ENCODE measurements around the gene ANKRD1.

The ANKRD1 gene

DNA sequence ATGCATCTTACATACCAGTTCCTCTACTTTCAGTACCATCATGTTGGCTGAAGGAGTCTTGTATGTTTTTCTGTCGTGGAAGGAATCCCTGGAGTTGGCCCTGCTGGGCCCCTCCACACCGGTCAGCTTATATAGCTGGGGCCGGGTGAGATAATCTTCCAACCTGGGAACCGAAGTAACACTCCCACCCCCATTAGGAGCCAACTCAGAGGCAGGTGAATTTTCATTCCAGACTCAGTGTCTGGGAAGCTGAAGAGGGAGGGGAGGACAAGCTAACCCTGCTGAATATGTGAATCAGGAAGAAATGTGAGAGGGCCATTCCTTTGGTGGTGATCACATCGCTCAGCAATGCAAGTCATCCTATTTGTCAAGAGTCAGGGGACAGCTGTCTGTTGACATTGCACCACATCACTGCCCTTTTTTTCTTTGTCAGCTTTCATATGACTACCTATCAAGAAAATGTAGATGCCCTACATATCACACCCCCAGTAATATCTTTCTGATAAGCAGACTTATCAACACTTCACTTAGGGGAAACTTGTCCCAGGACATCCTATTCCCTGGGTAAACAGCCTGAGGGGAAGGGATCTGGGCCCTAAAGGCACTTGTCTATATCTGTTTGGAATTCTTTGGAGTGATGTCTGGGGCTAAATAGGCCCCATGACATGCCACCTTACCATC, at the start of gene ANKRD1:
Gene ANKRD1 (minus strand): TSS at position 102 of the 681 bp plus-strand sequence. CDS start 60 bp downstream, at position 42.
- TF ChIP-seq, protein P1, sequence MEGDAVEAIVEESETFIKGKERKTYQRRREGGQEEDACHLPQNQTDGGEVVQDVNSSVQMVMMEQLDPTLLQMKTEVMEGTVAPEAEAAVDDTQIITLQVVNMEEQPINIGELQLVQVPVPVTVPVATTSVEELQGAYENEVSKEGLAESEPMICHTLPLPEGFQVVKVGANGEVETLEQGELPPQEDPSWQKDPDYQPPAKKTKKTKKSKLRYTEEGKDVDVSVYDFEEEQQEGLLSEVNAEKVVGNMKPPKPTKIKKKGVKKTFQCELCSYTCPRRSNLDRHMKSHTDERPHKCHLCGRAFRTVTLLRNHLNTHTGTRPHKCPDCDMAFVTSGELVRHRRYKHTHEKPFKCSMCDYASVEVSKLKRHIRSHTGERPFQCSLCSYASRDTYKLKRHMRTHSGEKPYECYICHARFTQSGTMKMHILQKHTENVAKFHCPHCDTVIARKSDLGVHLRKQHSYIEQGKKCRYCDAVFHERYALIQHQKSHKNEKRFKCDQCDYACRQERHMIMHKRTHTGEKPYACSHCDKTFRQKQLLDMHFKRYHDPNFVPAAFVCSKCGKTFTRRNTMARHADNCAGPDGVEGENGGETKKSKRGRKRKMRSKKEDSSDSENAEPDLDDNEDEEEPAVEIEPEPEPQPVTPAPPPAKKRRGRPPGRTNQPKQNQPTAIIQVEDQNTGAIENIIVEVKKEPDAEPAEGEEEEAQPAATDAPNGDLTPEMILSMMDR (IDR thresholded peaks at IDR 0.05; ENCODE audit: borderline replicate concordance, insufficient read depth, low read depth, low read length), result no peak
- H3K4me3 ChIP-seq (ENCODE audit: low read depth, low read length), result no peak within 1 kb of the TSS

DNA sequence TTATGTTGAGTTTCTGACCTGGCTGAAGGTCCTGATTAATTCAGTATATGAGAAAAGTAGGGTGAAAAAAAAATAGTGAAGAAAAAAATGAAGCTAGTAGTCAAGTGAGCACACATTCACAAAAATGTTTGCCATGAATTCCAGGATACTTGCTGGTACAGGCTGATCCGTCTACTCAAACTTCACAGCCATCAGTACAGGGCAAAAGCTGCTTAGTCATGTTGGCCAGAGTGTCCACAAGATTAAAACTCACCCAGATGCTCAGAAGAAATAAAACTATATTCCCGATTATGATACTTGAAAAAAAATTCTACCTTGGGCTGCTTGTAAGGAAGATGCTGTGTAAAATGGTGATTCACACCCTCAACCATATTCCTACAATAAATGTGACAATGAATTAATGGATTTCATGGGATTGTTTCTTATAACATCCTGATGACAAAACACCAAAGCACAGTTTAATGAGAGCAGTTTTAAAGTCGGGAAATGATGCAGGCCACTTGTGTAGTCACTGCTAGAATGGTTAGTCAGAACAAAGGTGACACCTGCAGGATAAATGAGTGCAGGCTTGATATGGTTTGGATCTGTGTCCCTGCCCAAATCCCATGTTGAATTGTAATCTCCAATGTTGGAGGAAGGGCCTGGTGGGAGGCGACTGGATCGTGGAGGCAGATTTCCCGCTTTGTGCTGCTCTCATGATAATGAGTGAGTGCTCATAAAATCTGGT, 49.2 kb upstream of the ANKRD1 start:
- TF ChIP-seq, protein P1 (IDR thresholded peaks at IDR 0.05; ENCODE audit: borderline replicate concordance, insufficient read depth, low read depth, low read length), result no peak
- no peak overlapping the region for H3K4me3 ChIP-seq (ENCODE audit: low read depth, low read length)

DNA sequence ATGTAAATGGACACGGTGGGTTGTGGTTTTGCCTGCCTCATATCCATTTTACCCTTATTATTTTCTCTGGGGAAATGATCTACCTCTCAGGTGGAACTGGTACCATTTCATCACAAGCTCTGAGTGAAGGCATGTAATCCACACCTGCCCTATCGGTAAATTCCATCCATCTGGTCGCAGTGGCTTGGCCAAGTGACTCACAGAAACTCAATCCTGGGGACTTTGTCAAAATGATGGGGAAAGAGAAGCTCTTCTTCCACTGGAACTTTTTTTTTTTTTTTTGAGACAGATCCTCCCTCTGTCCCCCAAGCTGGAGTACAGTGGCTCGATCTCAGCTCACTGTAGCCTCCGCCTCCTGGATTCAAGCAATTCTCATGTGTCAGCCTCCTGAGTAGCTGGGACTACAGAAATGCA, 48.2 kb upstream of the ANKRD1 start:
- TF ChIP-seq, protein P1 (IDR thresholded peaks at IDR 0.05; ENCODE audit: borderline replicate concordance, insufficient read depth, low read depth, low read length), result no peak
- H3K4me3 ChIP-seq (ENCODE audit: low read depth, low read length), result no peak overlapping the region

DNA sequence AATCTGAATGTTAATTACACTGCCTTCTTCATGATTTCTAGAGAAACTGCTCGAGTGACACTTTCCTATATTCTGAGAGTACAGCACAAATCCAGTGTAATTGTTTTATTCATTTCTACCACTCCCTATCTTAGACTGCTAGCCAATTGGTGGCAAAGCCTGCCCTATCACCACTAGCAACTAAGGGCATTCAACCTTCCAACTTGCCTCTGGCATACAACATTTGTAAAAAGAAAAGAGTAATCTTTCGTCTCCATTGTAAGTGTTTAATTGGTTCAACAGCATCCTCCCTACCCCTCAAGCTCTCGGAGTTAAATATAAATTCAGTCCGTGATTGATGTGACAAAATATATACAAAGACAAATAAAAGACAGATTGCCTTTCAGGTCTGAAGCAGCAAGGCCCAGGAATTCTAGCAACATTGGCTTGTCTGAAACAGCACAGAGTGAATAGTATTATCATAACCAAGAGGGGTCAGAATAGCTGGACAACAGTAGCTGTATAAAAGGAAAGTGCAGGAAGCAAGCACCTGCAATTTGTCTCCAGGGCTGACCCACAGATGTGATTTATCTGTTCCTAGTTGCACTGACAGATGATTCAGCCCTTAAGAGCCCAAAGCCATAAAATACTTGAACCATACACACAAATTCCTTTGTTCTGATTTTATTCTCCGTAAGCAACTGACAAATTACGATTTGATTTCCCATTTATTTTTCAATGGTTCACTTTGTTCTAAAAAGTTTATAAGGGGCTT, 47.6 kb upstream of the ANKRD1 start:
- TF ChIP-seq, protein P1 (IDR thresholded peaks at IDR 0.05; ENCODE audit: borderline replicate concordance, insufficient read depth, low read depth, low read length), result no peak
- no peak overlapping the region for H3K4me3 ChIP-seq (ENCODE audit: low read depth, low read length)

DNA sequence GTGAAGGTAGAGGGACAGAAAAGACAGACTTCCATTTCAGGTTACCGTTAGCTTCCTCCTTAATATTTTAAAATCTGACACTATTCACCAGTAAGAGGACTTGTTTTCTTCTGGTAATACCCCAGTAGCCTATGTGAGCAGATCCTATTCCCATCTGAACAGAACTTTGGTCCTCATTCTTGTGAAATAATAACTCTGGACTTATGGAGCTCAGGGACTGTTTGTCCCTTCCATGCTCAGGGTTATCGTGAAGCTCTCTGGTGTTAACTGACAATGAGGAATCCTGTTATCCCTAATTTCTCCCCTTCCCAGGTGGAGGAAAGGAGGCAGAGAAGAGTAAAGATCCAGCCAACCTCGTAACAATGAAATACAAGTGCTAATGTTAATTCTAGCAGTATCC, 47.0 kb upstream of the ANKRD1 start:
- TF ChIP-seq, protein P1 (IDR thresholded peaks at IDR 0.05; ENCODE audit: borderline replicate concordance, insufficient read depth, low read depth, low read length), result no peak
- H3K4me3 ChIP-seq (ENCODE audit: low read depth, low read length), result no peak overlapping the region

DNA sequence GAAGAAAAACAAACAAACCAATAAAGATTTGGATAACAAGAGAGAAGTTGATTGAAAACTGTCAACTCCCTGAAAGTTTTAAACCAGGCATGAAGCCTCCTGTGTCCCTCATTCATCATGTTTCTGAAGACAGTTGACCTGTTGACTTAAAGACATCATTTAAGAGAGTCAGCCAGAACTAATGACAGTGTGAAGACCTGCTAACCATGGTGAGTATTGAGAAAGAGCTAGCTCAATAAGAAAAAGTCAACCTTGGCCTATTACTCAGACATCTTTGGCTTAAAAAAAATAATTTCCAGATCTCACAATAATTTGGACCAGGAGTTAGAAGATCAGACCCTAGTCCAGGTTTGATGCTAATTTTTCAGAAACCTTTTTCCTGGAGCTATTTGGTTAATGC, 45.3 kb upstream of the ANKRD1 start:
- no peak overlapping the region for H3K4me3 ChIP-seq (ENCODE audit: low read depth, low read length)
- TF ChIP-seq, protein P1 (IDR thresholded peaks at IDR 0.05; ENCODE audit: borderline replicate concordance, insufficient read depth, low read depth, low read length), result no peak

Data from GM12875 (cell line).